Stimulated activated CD4-positive, alpha-beta T cell treated with anti-CD3 and anti-CD28 coated beads, TNF-alpha, amount 100 ng/mL, for 24 hours (primary cell): Measurements from ENCODE around the gene ARHGAP21.

Source experiments
- DNase-seq, 3 experiments: peaks; one replicate each; pipeline ENCODE4 v3.0.0-alpha.2; 2020; ENCODE audit warnings: low read depth in 3 of 3

Gene ARHGAP21

GRCh38 chr10:24542314-24543270 lies 181.1 kb downstream of the ARHGAP21 start:
- no peak for DNase-seq

GRCh38 chr10:24541239-24541753 lies 182.4 kb downstream of the ARHGAP21 start:
- DNase-seq = no peak

- DNase-seq = no peak
Observed at GRCh38 chr10:24536636-24537035, 187.1 kb downstream of the ARHGAP21 start.

DNA sequence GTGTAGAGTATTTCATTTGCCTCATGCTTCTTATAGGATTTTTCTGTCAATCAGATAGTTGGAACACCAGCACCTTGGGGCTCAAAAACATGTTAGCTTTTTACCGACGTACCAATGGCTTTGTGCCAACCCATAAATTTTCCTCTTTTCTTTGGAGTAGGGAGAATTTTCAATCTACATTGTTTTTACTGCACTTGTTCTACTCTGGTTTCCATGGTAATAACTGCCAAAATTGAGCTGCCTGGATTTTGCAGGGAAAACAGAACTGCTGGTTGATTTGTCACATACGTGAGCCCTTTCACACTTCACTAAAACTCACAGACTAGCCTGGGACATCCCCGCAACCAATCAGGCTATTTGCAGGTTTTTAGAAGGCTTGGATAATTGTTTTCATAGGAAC lies 189.7 kb downstream of the ARHGAP21 start:
- no peak for DNase-seq
